Measurements from ENCODE around the gene XPR1. TPM values are rescaled to one million over a fixed set of nuclear protein-coding genes. Genes with fewer than 3 reads are reported as not detected.
"Not testable (repeated sequence)": the region's sequence is repeated elsewhere in the genome, so short reads cannot be mapped to it uniquely, and the experiment has no call there.

XPR1 gene
- total RNA-seq, 3 donors from 2014 or later (not counting 1 experiment from before 2014, with no cell fraction given), result 14.8 to 18.2 (median 16.7) TPM

- 100% methylated on average over 2 of the region's 3 CpGs for WGBS (ENCODE audit: insufficient coverage)
- peaks cover 1% of the 10 kb centered on the region for H3K36me3 ChIP-seq (ENCODE audit: control insufficient read depth, insufficient read depth, low read length)
- Mint-ChIP-seq H3K4me3 (no peak overlapping the region), H3K27me3 (ENCODE audit: low read depth in 2 of 2) (no peaks in the 10 kb centered on the region), H3K4me1 (peaks cover 5 to 6% of the 10 kb centered on the region in 2 donors), H3K9me3 (no peaks in the 10 kb centered on the region), H3K27ac (no peak overlapping the region), H3K36me3 (peaks cover 10% of the 10 kb centered on the region)
- H3K27me3 ChIP-seq (ENCODE audit: control insufficient read depth, insufficient read depth, low read length), result no peaks in the 10 kb centered on the region
- ATAC-seq (no peak), DNase-seq (no peak)
- H3K9me3 ChIP-seq (ENCODE audit: control insufficient read depth, insufficient read depth, low read length), result no peaks in the 10 kb centered on the region
- H3K27ac ChIP-seq (ENCODE audit: low read length), result no peak overlapping the region
- H3K4me1 ChIP-seq (ENCODE audit: control insufficient read depth, insufficient read depth, low read length), result no peaks in the 10 kb centered on the region
- intact Hi-C loops (cut with micrococcal nuclease), result no loop called here
- no peak overlapping the region for H3K4me3 ChIP-seq (ENCODE audit: low read length)
- TF ChIP-seq CTCF (IDR thresholded peaks at IDR 0.05), result no peak
These were observed 154.1 kb downstream of the XPR1 start for GRCh38 chr1:180785887-180786286.

GRCh38 chr1:180786624-180787023 is 154.8 kb downstream of the XPR1 start:
- peaks cover 6 to 7% of the 10 kb centered on the region in 2 donors for H3K4me1 Mint-ChIP-seq
- peaks cover 10% of the 10 kb centered on the region for H3K36me3 Mint-ChIP-seq
- no peak for DNase-seq
- 63% methylated on average over 1 of the region's 1 CpG for WGBS (ENCODE audit: insufficient coverage)
- no peaks in the 10 kb centered on the region for H3K9me3 ChIP-seq (ENCODE audit: control insufficient read depth, insufficient read depth, low read length)
- H3K9me3 Mint-ChIP-seq, result no peaks in the 10 kb centered on the region
- TF ChIP-seq CTCF (IDR thresholded peaks at IDR 0.05), result no peak
- H3K36me3 ChIP-seq (ENCODE audit: control insufficient read depth, insufficient read depth, low read length), result peaks cover 1% of the 10 kb centered on the region
- H3K4me1 ChIP-seq (ENCODE audit: control insufficient read depth, insufficient read depth, low read length), result no peaks in the 10 kb centered on the region
- no peak overlapping the region for H3K4me3 ChIP-seq (ENCODE audit: low read length)
- no peaks in the 10 kb centered on the region for H3K27me3 ChIP-seq (ENCODE audit: control insufficient read depth, insufficient read depth, low read length)
- H3K27ac Mint-ChIP-seq, result no peak overlapping the region
- intact Hi-C loops (cut with micrococcal nuclease), result no loop called here
- H3K27ac ChIP-seq (ENCODE audit: low read length), result no peak overlapping the region
- H3K27me3 Mint-ChIP-seq (ENCODE audit: low read depth in 2 of 2), result no peaks in the 10 kb centered on the region
- ATAC-seq, result no peak
- H3K4me3 Mint-ChIP-seq, result no peak overlapping the region

GRCh38 chr1:180787628-180788307 is 155.9 kb downstream of the XPR1 start:
- Mint-ChIP-seq H3K27ac (no peak overlapping the region), H3K4me1 (peaks cover 7 to 14% of the 10 kb centered on the region in 2 donors), H3K27me3 (ENCODE audit: low read depth in 2 of 2) (no peaks in the 10 kb centered on the region), H3K4me3 (no peak overlapping the region), H3K36me3 (peaks cover 10% of the 10 kb centered on the region), H3K9me3 (no peaks in the 10 kb centered on the region)
- DNase-seq (no peak), ATAC-seq (no peak)
- no peaks in the 10 kb centered on the region for H3K4me1 ChIP-seq (ENCODE audit: control insufficient read depth, insufficient read depth, low read length)
- no peak overlapping the region for H3K27ac ChIP-seq (ENCODE audit: low read length)
- TF ChIP-seq CTCF (IDR thresholded peaks at IDR 0.05), result no peak
- no peaks in the 10 kb centered on the region for H3K27me3 ChIP-seq (ENCODE audit: control insufficient read depth, insufficient read depth, low read length)
- intact Hi-C loops (cut with micrococcal nuclease), result no loop called here
- peaks cover 1% of the 10 kb centered on the region for H3K36me3 ChIP-seq (ENCODE audit: control insufficient read depth, insufficient read depth, low read length)
- H3K4me3 ChIP-seq (ENCODE audit: low read length), result no peak overlapping the region
- no peaks in the 10 kb centered on the region for H3K9me3 ChIP-seq (ENCODE audit: control insufficient read depth, insufficient read depth, low read length)
- 91% methylated on average over 3 of the region's 5 CpGs for WGBS (ENCODE audit: insufficient coverage)

GRCh38 chr1:180789460-180789859 is 157.6 kb downstream of the XPR1 start:
- Mint-ChIP-seq H3K4me1 (peaks cover 17 to 27% of the 10 kb centered on the region in 2 donors), H3K9me3 (no peaks in the 10 kb centered on the region), H3K4me3 (no peak overlapping the region), H3K27me3 (ENCODE audit: low read depth in 2 of 2) (no peaks in the 10 kb centered on the region), H3K27ac (no peak overlapping the region), H3K36me3 (peaks cover 10% of the 10 kb centered on the region)
- Histone ChIP-seq H3K27me3 (ENCODE audit: control insufficient read depth, insufficient read depth, low read length) (no peaks in the 10 kb centered on the region), H3K27ac (ENCODE audit: low read length) (no peak overlapping the region), H3K4me1 (ENCODE audit: control insufficient read depth, insufficient read depth, low read length) (no peaks in the 10 kb centered on the region), H3K4me3 (ENCODE audit: low read length) (no peak overlapping the region), H3K9me3 (ENCODE audit: control insufficient read depth, insufficient read depth, low read length) (no peaks in the 10 kb centered on the region), H3K36me3 (ENCODE audit: control insufficient read depth, insufficient read depth, low read length) (peaks cover 1% of the 10 kb centered on the region)
- no peak for TF ChIP-seq CTCF (IDR thresholded peaks at IDR 0.05)
- ATAC-seq (no peak), DNase-seq (no peak)
- intact Hi-C loops (cut with micrococcal nuclease), result no loop called here

GRCh38 chr1:180791152-180791551 is 159.3 kb downstream of the XPR1 start:
- ATAC-seq; H3K4me3 ChIP-seq (ENCODE audit: low read length); H3K36me3 ChIP-seq (ENCODE audit: control insufficient read depth, insufficient read depth, low read length); H3K9me3 ChIP-seq (ENCODE audit: control insufficient read depth, insufficient read depth, low read length); H3K27ac ChIP-seq (ENCODE audit: low read length); H3K27me3 Mint-ChIP-seq (ENCODE audit: low read depth in 2 of 2); intact Hi-C loops (cut with micrococcal nuclease); DNase-seq; H3K27ac Mint-ChIP-seq; H3K4me1 ChIP-seq (ENCODE audit: control insufficient read depth, insufficient read depth, low read length); H3K36me3 Mint-ChIP-seq; H3K4me3 Mint-ChIP-seq; H3K9me3 Mint-ChIP-seq; H3K27me3 ChIP-seq (ENCODE audit: control insufficient read depth, insufficient read depth, low read length): not testable (repeated sequence)
- WGBS (ENCODE audit: insufficient coverage), result 100% methylated on average over 2 of the region's 2 CpGs
- H3K4me1 Mint-ChIP-seq, result peaks cover 20 to 27% of the 10 kb centered on the region in 2 donors

All from natural killer cell (primary cell).